ENCODE data around the gene PPP1R14B.

The PPP1R14B gene

GRCh38 chr11:64278576-64279190, 31.9 kb upstream of the PPP1R14B start:
- DNase-seq (ENCODE audit: low read depth, low spot score), result no peak
- no peak for TF ChIP-seq CTCF (IDR thresholded peaks at IDR 0.05; ENCODE audit: low read depth, low read length)
- H3K4me3 ChIP-seq (ENCODE audit: low read depth, low read length), result no peak overlapping the region
- in situ Hi-C loops (cut with HindIII; ENCODE audit: low sequenced_read_pairs), result no loop called here

- in situ Hi-C loops (cut with HindIII; ENCODE audit: low sequenced_read_pairs), result no loop called here
- DNase-seq (ENCODE audit: low read depth, low spot score), result peak; percentile 30
- no peak for TF ChIP-seq CTCF (IDR thresholded peaks at IDR 0.05; ENCODE audit: low read depth, low read length)
- H3K4me3 ChIP-seq (ENCODE audit: low read depth, low read length), result no peak overlapping the region
These were observed 30.1 kb upstream of the PPP1R14B start for GRCh38 chr11:64276653-64277431.

- in situ Hi-C loops (cut with HindIII; ENCODE audit: low sequenced_read_pairs), result no loop called here
- no peak for TF ChIP-seq CTCF (IDR thresholded peaks at IDR 0.05; ENCODE audit: low read depth, low read length)
- H3K4me3 ChIP-seq (ENCODE audit: low read depth, low read length), result no peak overlapping the region
- DNase-seq (ENCODE audit: low read depth, low spot score), result no peak
These were observed 29.1 kb upstream of the PPP1R14B start for GRCh38 chr11:64275841-64276240.

GRCh38 chr11:64275031-64275800, 28.5 kb upstream of the PPP1R14B start:
- no peak overlapping the region for H3K4me3 ChIP-seq (ENCODE audit: low read depth, low read length)
- DNase-seq (ENCODE audit: low read depth, low spot score), result no peak
- in situ Hi-C loops (cut with HindIII; ENCODE audit: low sequenced_read_pairs), result no loop called here
- TF ChIP-seq CTCF (IDR thresholded peaks at IDR 0.05; ENCODE audit: low read depth, low read length), result no peak

GRCh38 chr11:64269540-64270220, 22.9 kb upstream of the PPP1R14B start:
- H3K4me3 ChIP-seq (ENCODE audit: low read depth, low read length), result peak overlapping the region; percentile 68
- DNase-seq (ENCODE audit: low read depth, low spot score), result peak; percentile 100
- in situ Hi-C loops (cut with HindIII; ENCODE audit: low sequenced_read_pairs), result no loop called here
- no peak for TF ChIP-seq CTCF (IDR thresholded peaks at IDR 0.05; ENCODE audit: low read depth, low read length)

- in situ Hi-C loops (cut with HindIII; ENCODE audit: low sequenced_read_pairs), result no loop called here
- TF ChIP-seq CTCF (IDR thresholded peaks at IDR 0.05; ENCODE audit: low read depth, low read length), result no peak
- H3K4me3 ChIP-seq (ENCODE audit: low read depth, low read length), result peak overlapping the region; percentile 58
- DNase-seq (ENCODE audit: low read depth, low spot score), result no peak
These were observed 22.3 kb upstream of the PPP1R14B start for GRCh38 chr11:64268893-64269539.
